A549 treated with AZD9567 at 1 μM for 4 hours (cell line): ENCODE results near the gene CYP1B1. TPM values are rescaled to one million over a fixed set of nuclear protein-coding genes. Genes with fewer than 3 reads are reported as not detected.

ENCODE experiments used
- total RNA-seq: library from RNA; stranded (reverse); fragments of 200-300 nt; extraction: Qiagen RNA extraction; gene quantifications from 5 replicates; pipeline ENCODE4 v1.2.3, GENCODE V29; 2022; ENCODE audit not compliant: insufficient read depth

Gene CYP1B1
- 4.5 to 5.5 TPM (median 5.1 TPM) in 5 replicates for total RNA-seq

DNA sequence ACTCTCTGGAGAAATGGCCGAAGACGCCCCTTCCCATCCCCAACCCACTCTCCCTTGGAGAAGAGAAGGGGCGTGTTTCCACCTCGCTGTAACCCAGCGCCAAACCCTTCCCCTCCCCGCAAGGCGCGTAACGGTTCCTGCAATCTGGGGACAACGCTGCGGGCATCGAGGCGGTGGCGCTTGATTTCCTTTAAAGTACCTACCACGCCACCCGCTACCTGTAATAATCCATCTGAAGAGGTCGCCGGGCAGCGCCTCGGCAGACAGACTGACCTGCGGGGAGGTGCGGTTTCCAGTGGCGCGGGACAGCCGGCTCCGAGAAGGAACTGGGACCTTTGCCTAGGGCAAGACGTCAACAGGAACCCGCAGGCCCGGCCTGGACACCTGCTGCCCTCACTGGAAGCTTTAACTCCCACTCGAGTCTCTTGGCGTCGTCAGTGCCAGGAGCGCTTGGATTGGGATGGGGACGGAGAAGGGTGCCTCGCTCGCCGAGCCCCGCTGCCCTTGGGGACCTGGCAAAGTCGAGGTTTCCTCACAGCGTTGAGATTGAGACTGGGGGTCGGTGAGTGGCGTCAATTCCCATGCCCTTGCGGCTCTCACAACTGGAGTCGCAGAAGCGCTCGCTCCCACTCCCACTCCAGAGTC lies at the start of gene CYP1B1:
TSS of gene CYP1B1 (minus strand) at position 645 of the 645 bp plus-strand sequence. CDS start 763 bp downstream, outside the sequence.

Other genes with a start within 250 kb of the CYP1B1 start
- gene RMDN2, start 150.9 kb downstream of the CYP1B1 start, total RNA-seq: 4.6 to 11.7 TPM (median 5.4 TPM) in 5 replicates